WERI-Rb-1 (cell line): ENCODE data around the gene PPP4R3A.
"Not testable (repeated sequence)": the region's sequence is repeated elsewhere in the genome, so short reads cannot be mapped to it uniquely, and the experiment has no call there.

Experiments
- DNase-seq: peaks from one replicate; pipeline ENCODE4 v3.0.0-alpha.2; 2020
- H3K27ac ChIP-seq: fragments of 250-450 bp; sonication (Bioruptor Pico); 2 replicates; pipeline ENCODE4 v1.5.1; 2020; ENCODE audit warnings: mild to moderate bottlenecking, moderate library complexity
- H3K27me3 ChIP-seq: fragments of 250-450 bp; sonication (Bioruptor Pico); 2 replicates; pipeline ENCODE4 v1.5.1; 2021; ENCODE audit warnings: mild to moderate bottlenecking, low read depth, moderate library complexity; ENCODE audit not compliant: insufficient read depth, severe bottlenecking
- H3K36me3 ChIP-seq: fragments of 250-450 bp; sonication (Bioruptor Pico); 2 replicates; pipeline ENCODE4 v1.5.1; 2020; ENCODE audit warnings: mild to moderate bottlenecking, moderate library complexity
- H3K4me3 ChIP-seq: 2 replicates; pipeline ENCODE4 v1.5.1; 2011; ENCODE audit warnings: low read depth, mild to moderate bottlenecking, control low read depth, low read length
- H3K9me3 ChIP-seq: fragments of 250-450 bp; sonication (Bioruptor Pico); 2 replicates; pipeline ENCODE4 v1.5.1; 2021; ENCODE audit warnings: mild to moderate bottlenecking, moderate library complexity; ENCODE audit not compliant: severe bottlenecking
- TF ChIP-seq, protein P1 (sequence below): IDR thresholded peaks from 2 replicates; pipeline ENCODE4 v1.5.1; 2011; ENCODE audit warnings: low read depth, mild to moderate bottlenecking, control low read depth, inconsistent platforms, low read length

Gene PPP4R3A

DNA sequence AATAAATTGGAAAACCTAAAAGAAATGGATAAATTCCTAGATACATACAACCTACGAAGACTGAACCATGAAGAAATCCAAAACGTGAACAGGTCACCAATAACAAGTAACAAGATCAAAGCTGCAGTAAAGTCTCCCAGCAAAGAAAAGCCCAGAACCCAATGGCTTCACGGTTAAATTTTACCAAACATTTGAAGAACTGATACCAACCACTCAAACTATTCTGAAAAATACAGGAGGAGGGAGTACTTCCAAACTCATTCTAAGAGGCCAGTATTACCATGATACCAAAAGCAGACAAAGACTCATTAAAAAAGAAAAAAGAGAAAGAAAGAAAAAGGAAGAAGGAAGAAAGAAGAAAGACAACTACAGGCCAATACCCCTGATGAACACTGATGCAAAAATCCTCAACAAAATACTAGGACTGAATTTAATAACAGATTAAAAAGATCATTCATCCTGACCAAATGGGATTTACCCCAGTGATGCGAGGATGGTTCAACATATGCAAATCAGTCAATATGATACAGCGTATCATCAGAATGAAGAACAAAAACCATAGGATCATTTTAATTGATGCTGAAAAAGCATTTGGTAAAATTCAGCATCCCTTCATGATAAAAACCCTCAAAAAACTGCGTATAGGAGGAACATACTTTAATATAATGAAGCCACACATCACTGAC is 65.6 kb downstream of the PPP4R3A start:
- DNase-seq: no peak
- no peaks in the 10 kb centered on the region for H3K9me3 ChIP-seq
- TF ChIP-seq, protein P1, sequence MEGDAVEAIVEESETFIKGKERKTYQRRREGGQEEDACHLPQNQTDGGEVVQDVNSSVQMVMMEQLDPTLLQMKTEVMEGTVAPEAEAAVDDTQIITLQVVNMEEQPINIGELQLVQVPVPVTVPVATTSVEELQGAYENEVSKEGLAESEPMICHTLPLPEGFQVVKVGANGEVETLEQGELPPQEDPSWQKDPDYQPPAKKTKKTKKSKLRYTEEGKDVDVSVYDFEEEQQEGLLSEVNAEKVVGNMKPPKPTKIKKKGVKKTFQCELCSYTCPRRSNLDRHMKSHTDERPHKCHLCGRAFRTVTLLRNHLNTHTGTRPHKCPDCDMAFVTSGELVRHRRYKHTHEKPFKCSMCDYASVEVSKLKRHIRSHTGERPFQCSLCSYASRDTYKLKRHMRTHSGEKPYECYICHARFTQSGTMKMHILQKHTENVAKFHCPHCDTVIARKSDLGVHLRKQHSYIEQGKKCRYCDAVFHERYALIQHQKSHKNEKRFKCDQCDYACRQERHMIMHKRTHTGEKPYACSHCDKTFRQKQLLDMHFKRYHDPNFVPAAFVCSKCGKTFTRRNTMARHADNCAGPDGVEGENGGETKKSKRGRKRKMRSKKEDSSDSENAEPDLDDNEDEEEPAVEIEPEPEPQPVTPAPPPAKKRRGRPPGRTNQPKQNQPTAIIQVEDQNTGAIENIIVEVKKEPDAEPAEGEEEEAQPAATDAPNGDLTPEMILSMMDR: no peak

DNA sequence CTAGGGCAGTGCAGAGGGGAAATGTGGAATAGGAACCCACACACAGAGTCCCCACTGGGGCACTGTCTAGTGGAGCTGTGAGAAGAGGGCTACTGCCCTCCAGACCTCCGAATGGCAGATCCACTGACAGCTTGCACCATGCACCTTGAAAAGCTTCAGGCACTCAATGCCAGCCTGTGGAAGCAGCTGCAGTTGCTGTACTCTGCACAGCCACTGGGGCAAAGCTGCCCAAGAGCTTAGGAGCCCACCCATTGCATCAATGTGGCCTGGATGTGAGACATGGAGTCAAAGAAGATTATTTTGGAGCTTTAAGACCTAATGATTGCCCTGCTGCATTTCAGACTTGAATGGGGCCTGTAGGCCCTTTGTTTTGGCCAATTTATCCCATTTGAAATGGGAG is 70.8 kb downstream of the PPP4R3A start:
- Histone ChIP-seq H3K36me3 (no peaks in the 10 kb centered on the region), H3K27ac (no peak overlapping the region), H3K9me3 (no peaks in the 10 kb centered on the region), H3K4me3 (no peak overlapping the region), H3K27me3 (no peaks in the 10 kb centered on the region)
- TF ChIP-seq, protein P1: no peak
- DNase-seq: no peak

More for the DNA sequence above, 65.6 kb downstream of the PPP4R3A start:
- Histone ChIP-seq H3K4me3 (no peak overlapping the region), H3K27ac (no peak overlapping the region), H3K36me3 (no peaks in the 10 kb centered on the region), H3K27me3 (no peaks in the 10 kb centered on the region)

DNA sequence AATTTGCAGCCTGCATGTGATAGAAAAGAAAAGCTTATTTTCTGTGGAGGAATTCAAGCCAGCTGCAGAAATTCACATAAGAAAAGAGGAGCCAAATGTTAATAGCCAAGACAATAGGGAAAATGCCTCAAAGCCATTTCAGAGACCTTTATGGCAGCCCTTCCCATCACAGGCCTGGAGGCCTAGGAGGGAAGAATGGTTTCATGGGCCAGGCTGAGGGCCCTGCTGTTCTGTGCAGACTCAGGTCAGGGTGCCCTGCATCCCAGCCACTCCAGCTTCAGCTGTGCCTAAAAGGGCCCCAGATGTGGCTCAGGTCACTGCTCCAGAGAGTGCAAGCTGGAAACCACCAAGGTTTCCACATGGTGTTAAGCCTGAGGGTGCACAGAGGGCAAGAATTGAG is 71.3 kb downstream of the PPP4R3A start:
- no peak overlapping the region for H3K27ac ChIP-seq
- TF ChIP-seq, protein P1: no peak
- H3K4me3 ChIP-seq: no peak overlapping the region
- H3K9me3 ChIP-seq: no peaks in the 10 kb centered on the region
- no peaks in the 10 kb centered on the region for H3K27me3 ChIP-seq
- no peaks in the 10 kb centered on the region for H3K36me3 ChIP-seq
- no peak for DNase-seq

DNA sequence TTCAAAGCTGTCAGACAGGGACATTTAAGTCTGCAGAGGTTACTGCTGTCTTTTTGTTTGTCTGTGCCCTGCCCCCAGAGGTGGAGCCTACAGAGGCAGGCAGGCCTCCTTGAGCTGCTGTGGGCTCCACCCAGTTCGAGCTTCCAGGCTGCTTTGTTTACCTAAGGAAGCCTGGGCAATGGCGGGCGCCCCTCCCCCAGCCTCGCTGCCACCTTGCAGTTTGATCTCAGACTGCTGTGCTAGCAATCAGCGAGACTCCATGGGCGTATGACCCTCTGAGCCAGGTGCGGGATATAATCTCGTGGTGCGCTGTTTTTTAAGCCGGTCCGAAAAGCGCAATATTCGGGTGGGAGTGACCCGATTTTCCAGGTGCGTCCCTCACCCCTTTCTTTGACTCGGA is 73.8 kb downstream of the PPP4R3A start:
- H3K27me3 ChIP-seq, H3K36me3 ChIP-seq, DNase-seq, H3K27ac ChIP-seq, H3K4me3 ChIP-seq, H3K9me3 ChIP-seq: not testable (repeated sequence)

DNA sequence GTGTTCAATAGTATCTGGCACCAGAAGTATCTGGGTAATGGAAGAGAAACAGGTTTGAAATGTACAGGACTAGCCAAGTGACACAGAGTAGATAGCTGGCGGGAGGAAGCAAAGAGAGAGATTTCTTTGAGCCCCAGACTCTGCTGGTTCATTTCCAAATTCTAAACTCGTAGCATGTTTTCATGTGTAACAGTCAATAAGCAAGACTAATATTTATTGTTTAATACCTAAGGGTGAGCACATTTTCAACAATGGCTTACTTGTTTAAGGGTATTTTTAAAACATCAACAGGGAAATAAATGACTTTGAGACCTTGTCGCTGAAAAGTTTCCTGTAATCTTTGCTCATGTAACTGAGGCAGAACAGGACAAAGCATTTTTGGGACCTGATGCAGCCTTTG is 80.7 kb downstream of the PPP4R3A start:
- Histone ChIP-seq H3K9me3 (no peaks in the 10 kb centered on the region), H3K4me3 (no peak overlapping the region), H3K27me3 (no peaks in the 10 kb centered on the region), H3K36me3 (no peaks in the 10 kb centered on the region), H3K27ac (no peak overlapping the region)
- no peak for DNase-seq
- TF ChIP-seq, protein P1: no peak

DNA sequence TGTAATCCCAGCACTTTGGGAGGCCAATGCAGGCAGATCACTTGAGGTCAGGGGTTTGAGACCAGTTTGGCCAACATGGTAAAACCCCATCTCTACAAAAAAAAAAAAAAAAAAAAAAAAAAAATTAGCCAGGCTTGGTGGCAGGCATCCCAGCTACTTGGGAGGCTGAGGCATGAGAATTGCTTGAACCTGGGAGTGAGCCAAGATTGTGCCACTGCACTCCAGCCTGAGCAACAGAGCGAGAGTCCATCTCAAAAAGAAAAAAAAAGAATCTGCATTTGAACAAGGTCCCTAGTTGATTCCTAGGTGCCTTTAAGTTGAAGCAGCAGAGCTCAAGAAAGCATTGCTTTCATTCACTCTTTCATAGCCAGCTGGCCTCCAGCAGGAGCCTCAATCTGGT is 81.2 kb downstream of the PPP4R3A start:
- H3K9me3 ChIP-seq, DNase-seq, H3K4me3 ChIP-seq, H3K27ac ChIP-seq, H3K27me3 ChIP-seq, H3K36me3 ChIP-seq: not testable (repeated sequence)

DNA sequence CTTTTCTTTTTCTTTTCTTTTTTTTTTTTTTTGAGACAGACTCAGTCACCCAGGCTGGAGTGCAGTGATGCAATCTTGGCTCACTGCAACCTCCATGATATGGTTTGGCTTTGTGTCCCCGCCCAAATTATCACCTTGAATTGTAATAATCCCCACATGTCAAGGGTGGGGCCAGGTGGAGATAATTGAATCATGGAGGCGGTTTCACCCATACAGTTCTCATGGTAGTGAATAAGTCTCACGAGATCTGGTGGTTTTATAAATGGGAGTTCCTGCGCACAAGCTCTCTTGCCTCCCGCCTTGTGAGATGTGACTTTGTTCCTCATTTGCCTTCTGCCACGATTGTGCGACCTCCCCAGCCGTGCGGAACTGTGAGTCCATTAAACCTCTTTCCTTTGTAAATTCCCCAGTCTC is 84.6 kb downstream of the PPP4R3A start:
- not testable (repeated sequence) for H3K27ac ChIP-seq, DNase-seq, H3K27me3 ChIP-seq, H3K36me3 ChIP-seq, H3K4me3 ChIP-seq, H3K9me3 ChIP-seq
